BJ (cell line): Measurements from ENCODE around the gene INPP4A. TPM values are rescaled to one million over a fixed set of nuclear protein-coding genes. Genes with fewer than 3 reads are reported as not detected.

Experiments used
- CTCF ChIA-PET: fragments of 350-600 bp; formaldehyde crosslinking; extraction: SDS; loops from one replicate; lab custom pipeline; 2021; ENCODE audit warnings: antibody characterized with exemption, inconsistent platforms; lab: Yijun Ruan, JAX
- POLR2A ChIA-PET: fragments of 300-600 bp; sonication (Branson Sonifier 250); formaldehyde crosslinking; extraction: SDS; loops from one replicate; lab custom pipeline; 2021; ENCODE audit warnings: antibody characterized with exemption; lab: Charles Lee
- DNase-seq: peaks from one replicate; pipeline ENCODE4 v3.0.0-alpha.2; 2011; ENCODE audit warnings: low read depth
- H3K27me3 ChIP-seq: 2 replicates; pipeline ENCODE4 v1.6.0; 2011; ENCODE audit warnings: low read length; ENCODE audit not compliant: control insufficient read depth, insufficient read depth
- H3K36me3 ChIP-seq: 2 replicates; pipeline ENCODE4 v1.5.1; 2011; ENCODE audit warnings: low read length; ENCODE audit not compliant: control insufficient read depth, insufficient read depth
- H3K4me3 ChIP-seq: 2 replicates; pipeline ENCODE4 v1.5.1; 2011; ENCODE audit warnings: low read depth, mild to moderate bottlenecking, control low read depth, low read length
- CTCF ChIP-seq: IDR thresholded peaks from 2 replicates; pipeline ENCODE4 v1.5.1; 2011; ENCODE audit warnings: low read depth, mild to moderate bottlenecking, control low read depth, inconsistent platforms, low read length, moderate library complexity; ENCODE audit not compliant: insufficient read depth
- polyA plus RNA-seq: library from polyadenylated mRNA; depleted of rRNA; stranded (reverse); fragments of >200 nt; gene quantifications from 2 replicates; pipeline ENCODE4 v1.2.3, GENCODE V29; 2011

The INPP4A gene
- polyA plus RNA-seq, 1 experiment: 21.0 TPM

- CTCF ChIA-PET: interaction anchor here (1.3 to 1.6 kb wide), 2 partner anchors 29 to 58 kb away, joined by 3 read pairs; no protein-coding TSS in a partner anchor
- no peak for TF ChIP-seq CTCF
Measured at GRCh38 chr2:98543842-98544241, 99.2 kb downstream of the INPP4A start.

GRCh38 chr2:98545591-98545990 is 100.9 kb downstream of the INPP4A start:
- CTCF ChIA-PET: no interaction called here

More at GRCh38 chr2:98543842-98544241, 99.2 kb downstream of the INPP4A start:
- Histone ChIP-seq H3K4me3 (no peak overlapping the region), H3K27me3 (no peaks in the 10 kb centered on the region), H3K36me3 (peaks cover 21% of the 10 kb centered on the region)
- POLR2A ChIA-PET: no interaction called here
- DNase-seq: no peak

GRCh38 chr2:98546186-98546585 is 101.5 kb downstream of the INPP4A start:
- Histone ChIP-seq H3K4me3 (no peak overlapping the region), H3K27me3 (no peaks in the 10 kb centered on the region), H3K36me3 (peaks cover 17% of the 10 kb centered on the region)
- CTCF ChIA-PET: interaction anchor here (0.6 kb wide), 1 partner anchor 28 kb away, joined by 3 read pairs; no protein-coding TSS in a partner anchor
- no peak for DNase-seq
- POLR2A ChIA-PET: no interaction called here
- TF ChIP-seq CTCF: no peak

More at GRCh38 chr2:98545591-98545990, 100.9 kb downstream of the INPP4A start:
- POLR2A ChIA-PET: no interaction called here
- Histone ChIP-seq H3K27me3 (no peaks in the 10 kb centered on the region), H3K36me3 (peaks cover 17% of the 10 kb centered on the region), H3K4me3 (no peak overlapping the region)
- DNase-seq: no peak
- TF ChIP-seq CTCF: no peak

- Histone ChIP-seq H3K27me3 (no peaks in the 10 kb centered on the region), H3K36me3 (peaks cover 17% of the 10 kb centered on the region), H3K4me3 (no peak overlapping the region)
- POLR2A ChIA-PET: no interaction called here
- CTCF ChIA-PET: no interaction called here
- DNase-seq: no peak
- TF ChIP-seq CTCF: no peak
Measured at GRCh38 chr2:98547092-98547790, 102.6 kb downstream of the INPP4A start.

- no peak for TF ChIP-seq CTCF
- H3K4me3 ChIP-seq: no peak overlapping the region
- peaks cover 14% of the 10 kb centered on the region for H3K36me3 ChIP-seq
- H3K27me3 ChIP-seq: no peaks in the 10 kb centered on the region
- DNase-seq: no peak
- ChIA-PET POLR2A (no interaction called here), CTCF (no interaction called here)
Measured at GRCh38 chr2:98548920-98549818, 104.5 kb downstream of the INPP4A start.
